Prostate gland (tissue), 2 donors: Measurements from ENCODE around the gene AREG.

ENCODE experiments used
- POLR2A ChIP-seq: fragments of 450-650 bp; IDR thresholded peaks from one replicate; pipeline ENCODE4 v1.6.1; 2016; ENCODE audit warnings: antibody characterized with exemption, mild to moderate bottlenecking
- POLR2AphosphoS5 ChIP-seq: sonication (generic); formaldehyde crosslinking; IDR thresholded peaks from one replicate; pipeline ENCODE4 v1.6.1; 2017; ENCODE audit warnings: antibody characterized with exemption
- TF ChIP-seq, protein P1 (sequence below), 4 experiments: fragments of 200-600 bp in 2 of 4; fragments of 450-650 bp in 2 of 4; sonication (generic) in 2 of 4; IDR thresholded peaks; 1 replicate in 3 of 4; 2 replicates in 1 of 4; pipeline ENCODE4 v1.5.1; 2016 to 2019; ENCODE audit warnings: antibody characterized with exemption in 4 of 4, mild to moderate bottlenecking in 2 of 4, moderate library complexity in 2 of 4

- TF ChIP-seq, protein P1, sequence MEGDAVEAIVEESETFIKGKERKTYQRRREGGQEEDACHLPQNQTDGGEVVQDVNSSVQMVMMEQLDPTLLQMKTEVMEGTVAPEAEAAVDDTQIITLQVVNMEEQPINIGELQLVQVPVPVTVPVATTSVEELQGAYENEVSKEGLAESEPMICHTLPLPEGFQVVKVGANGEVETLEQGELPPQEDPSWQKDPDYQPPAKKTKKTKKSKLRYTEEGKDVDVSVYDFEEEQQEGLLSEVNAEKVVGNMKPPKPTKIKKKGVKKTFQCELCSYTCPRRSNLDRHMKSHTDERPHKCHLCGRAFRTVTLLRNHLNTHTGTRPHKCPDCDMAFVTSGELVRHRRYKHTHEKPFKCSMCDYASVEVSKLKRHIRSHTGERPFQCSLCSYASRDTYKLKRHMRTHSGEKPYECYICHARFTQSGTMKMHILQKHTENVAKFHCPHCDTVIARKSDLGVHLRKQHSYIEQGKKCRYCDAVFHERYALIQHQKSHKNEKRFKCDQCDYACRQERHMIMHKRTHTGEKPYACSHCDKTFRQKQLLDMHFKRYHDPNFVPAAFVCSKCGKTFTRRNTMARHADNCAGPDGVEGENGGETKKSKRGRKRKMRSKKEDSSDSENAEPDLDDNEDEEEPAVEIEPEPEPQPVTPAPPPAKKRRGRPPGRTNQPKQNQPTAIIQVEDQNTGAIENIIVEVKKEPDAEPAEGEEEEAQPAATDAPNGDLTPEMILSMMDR (IDR thresholded peaks at IDR 0.05): no peak
- no peak for TF ChIP-seq POLR2A
- no peak for TF ChIP-seq POLR2AphosphoS5
Measured at GRCh38 chr4:74490736-74491135, 45.8 kb downstream of the AREG start.
